Panc1 (cell line): Measurements from ENCODE around the gene OXCT2. TPM values are rescaled to one million over a fixed set of nuclear protein-coding genes. Genes with fewer than 3 reads are reported as not detected.
A peak's percentile ranks its signal among the peaks of the same experiment; 100 is the strongest.
"Not testable (repeated sequence)": the region's sequence is repeated elsewhere in the genome, so short reads cannot be mapped to it uniquely, and the experiment has no call there.

Experiments used
- ATAC-seq: fragments of 200-7000 bp; cut with Tn5 transposase; 2 replicates; pipeline ENCODE4 v1.9.1; 2020; ENCODE audit warnings: mild to moderate bottlenecking, moderate library complexity
- Bru-seq: library from RNA; stranded (reverse); fragments of 400-500 nt; gene quantifications from one replicate; lab custom pipeline; 2021; lab: Mats Ljungman, UMichigan
- BruChase-seq, 2 experiments: library from RNA; stranded (reverse); fragments of 400-500 nt; gene quantifications; one replicate each; lab custom pipeline; 2021; lab: Mats Ljungman, UMichigan
- BruUV-seq: library from RNA; stranded (reverse); fragments of 400-500 nt; replicated peaks from 2 replicates; lab custom pipeline; 2021; lab: Mats Ljungman, UMichigan
- CTCF ChIA-PET: fragments of 300-600 bp; sonication (Branson Sonifier 250); formaldehyde crosslinking; loops from one replicate; lab custom pipeline; 2022; ENCODE audit warnings: antibody characterized with exemption; lab: Charles Lee
- POLR2A ChIA-PET: fragments of 300-600 bp; sonication (Branson Sonifier 250); formaldehyde crosslinking; loops from one replicate; lab custom pipeline; 2022; ENCODE audit warnings: antibody characterized with exemption; lab: Charles Lee
- DNase-seq: peaks from one replicate; pipeline ENCODE4 v3.0.0-alpha.2; 2010; ENCODE audit warnings: low read depth, low spot score
- H3K27ac ChIP-seq: 2 replicates; pipeline ENCODE4 v1.5.1; 2011; ENCODE audit warnings: mild to moderate bottlenecking, low read length, inconsistent platforms
- H3K27me3 ChIP-seq: fragments of 200-500 bp; sonication (Bioruptor generic); 2 replicates; pipeline ENCODE4 v1.6.0; 2014; ENCODE audit warnings: low read length, inconsistent platforms; ENCODE audit not compliant: control insufficient read depth, insufficient read depth
- H3K36me3 ChIP-seq: fragments of 200-500 bp; sonication (Bioruptor generic); 2 replicates; pipeline ENCODE4 v1.5.1; 2014; ENCODE audit warnings: inconsistent platforms, mild to moderate bottlenecking, low read length, moderate library complexity; ENCODE audit not compliant: control insufficient read depth, insufficient read depth
- H3K4me1 ChIP-seq: 2 replicates; pipeline ENCODE4 v1.5.1; 2011; ENCODE audit warnings: inconsistent platforms, mild to moderate bottlenecking, low read length, moderate library complexity; ENCODE audit not compliant: control insufficient read depth, insufficient read depth
- H3K4me3 ChIP-seq, 2 experiments: 2 replicates each; pipeline ENCODE4 v1.5.1; 2011 to 2012; ENCODE audit warnings: low read depth in 2 of 2, low read length in 2 of 2, mild to moderate bottlenecking in 2 of 2, inconsistent platforms in 1 of 2, moderate library complexity in 1 of 2
- H3K9me3 ChIP-seq: fragments of 200-500 bp; sonication (Bioruptor generic); 2 replicates; pipeline ENCODE4 v1.5.1; 2014; ENCODE audit warnings: low read depth, mild to moderate bottlenecking, inconsistent platforms, low read length, moderate library complexity; ENCODE audit not compliant: control insufficient read depth, insufficient read depth
- POLR2AphosphoS5 ChIP-seq: IDR thresholded peaks from 2 replicates; pipeline ENCODE4 v1.6.1; 2012; ENCODE audit warnings: mild to moderate bottlenecking, low read depth, low read length, moderate library complexity
- REST ChIP-seq, 2 experiments: IDR thresholded peaks; 2 replicates each; pipeline ENCODE4 v1.6.1; 2011 to 2012; ENCODE audit warnings: low read depth in 2 of 2, control low read depth in 1 of 2, low read length in 1 of 2, mild to moderate bottlenecking in 1 of 2, moderate library complexity in 1 of 2; ENCODE audit not compliant: insufficient read depth in 1 of 2
- SIN3A ChIP-seq: IDR thresholded peaks from 2 replicates; pipeline ENCODE4 v1.6.1; 2012; ENCODE audit warnings: low read depth, mild to moderate bottlenecking, low read length, moderate library complexity, borderline replicate concordance; ENCODE audit not compliant: insufficient read depth
- TCF7L2 ChIP-seq: IDR thresholded peaks from 2 replicates; pipeline ENCODE4 v1.6.1; 2011; ENCODE audit warnings: mild to moderate bottlenecking, low read depth, low read length, inconsistent platforms
- in situ Hi-C: cut with HindIII; loops from 2 replicates; pipeline ENCODE4 v1.10.0; 2016; ENCODE audit warnings: low sequenced_read_pairs, low pct_unique_long_range_greater_than_20kb
- intact Hi-C: fragments of 100-400 bp; cut with micrococcal nuclease; formaldehyde crosslinking; loops from one replicate; pipeline ENCODE4 v1.10.0; 2022; ENCODE audit not compliant: unreplicated experiment
- long read RNA-seq: library from polyadenylated mRNA; unstranded; transcript quantifications from one replicate; pipeline ENCODE4 v2.0.0, GENCODE V29; 2021; ENCODE audit not compliant: unreplicated experiment
- polyA plus RNA-seq: library from polyadenylated mRNA; unstranded; fragments of >200 nt; gene quantifications from one replicate; pipeline ENCODE4 v1.2.1, GENCODE V29; 2012; ENCODE audit warnings: missing spikeins; ENCODE audit not compliant: insufficient read length
- total RNA-seq: library from RNA; stranded (reverse); gene quantifications from one replicate; pipeline ENCODE4 v1.2.1, GENCODE V29; 2021; ENCODE audit not compliant: unreplicated experiment
- TF ChIP-seq, protein P1 (sequence below): fragments of 450-650 bp; IDR thresholded peaks from 2 replicates; pipeline ENCODE4 v1.5.1; 2017; ENCODE audit warnings: mild to moderate bottlenecking

The OXCT2 gene
- total RNA-seq, result 1.9 TPM
- polyA plus RNA-seq, result 1.3 TPM
- Bru-seq, nascent RNA, result percentile 44 among the genes with signal in this experiment
- BruChase-seq, experiment 1, labeled RNA remaining after a 2-hour chase, result percentile 53 among the genes with signal in this experiment
- BruChase-seq, experiment 2, labeled RNA remaining after a 6-hour chase, result percentile 55 among the genes with signal in this experiment
- long read RNA-seq, partial matches to known transcripts, result 0 of 3 reads
- long read RNA-seq, other reads (novel, unspliced or antisense), result 0 of 3 reads

GRCh38 chr1:39771022-39771532 lies at the start of gene OXCT2:
Gene OXCT2 (minus strand): TSS chr1:39771348. CDS start chr1:39771255, 93 bp downstream.
- CTCF ChIA-PET, in situ Hi-C loops, H3K9me3 ChIP-seq, DNase-seq, H3K4me1 ChIP-seq, POLR2A ChIA-PET, H3K27me3 ChIP-seq, H3K4me3 ChIP-seq, ATAC-seq, intact Hi-C loops, H3K36me3 ChIP-seq, BruUV-seq, H3K27ac ChIP-seq: not testable (repeated sequence)

DNA sequence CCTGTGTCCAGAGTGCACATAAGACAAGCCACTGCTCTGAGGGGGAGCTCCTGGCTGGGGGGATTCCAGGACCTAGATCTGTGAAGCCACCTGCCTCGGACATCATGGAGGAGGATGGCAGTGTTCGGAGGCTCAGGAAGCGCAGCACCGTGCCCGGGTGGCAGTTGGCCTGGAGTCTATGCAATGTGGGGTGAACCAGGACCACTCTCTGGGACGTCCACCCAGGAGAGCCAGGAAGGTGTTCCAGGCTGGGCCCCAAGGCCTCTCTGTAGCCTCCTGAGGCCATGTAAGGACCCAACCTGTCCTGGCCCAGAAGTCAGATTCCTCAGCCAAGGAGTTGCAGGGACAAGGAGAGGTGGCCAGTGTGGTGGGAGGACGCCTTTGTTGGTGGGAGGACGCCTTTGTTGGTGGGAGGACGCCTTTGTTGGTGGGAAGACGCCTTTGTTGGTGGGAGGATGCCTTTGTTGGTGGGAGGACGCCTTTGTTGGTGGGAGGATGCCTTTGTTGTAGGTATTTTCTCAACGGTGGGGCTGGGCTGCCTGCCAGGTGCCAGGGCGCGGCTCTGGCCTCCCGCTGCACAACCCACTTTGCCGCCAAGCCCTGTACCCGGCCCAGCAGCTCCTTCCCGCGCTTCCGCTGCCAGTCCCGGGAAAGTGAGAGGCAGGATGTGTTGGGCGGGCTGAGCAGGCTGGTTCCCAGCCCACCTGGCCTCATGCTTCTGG lies 48.1 kb upstream of the OXCT2 start:
- ATAC-seq (no peak), DNase-seq (no peak)
- in situ Hi-C loops, result no loop called here
- no peaks in the 10 kb centered on the region for H3K36me3 ChIP-seq
- H3K27me3 ChIP-seq, result no peaks in the 10 kb centered on the region
- POLR2A ChIA-PET, result no interaction called here
- TF ChIP-seq SIN3A (no peak), POLR2AphosphoS5 (no peak), REST (IDR thresholded peaks at IDR 0.05; ENCODE audit: insufficient read depth in 1 of 2, low read depth in 2 of 2, low read length in 1 of 2) (no peak), TCF7L2 (no peak)
- TF ChIP-seq, protein P1, sequence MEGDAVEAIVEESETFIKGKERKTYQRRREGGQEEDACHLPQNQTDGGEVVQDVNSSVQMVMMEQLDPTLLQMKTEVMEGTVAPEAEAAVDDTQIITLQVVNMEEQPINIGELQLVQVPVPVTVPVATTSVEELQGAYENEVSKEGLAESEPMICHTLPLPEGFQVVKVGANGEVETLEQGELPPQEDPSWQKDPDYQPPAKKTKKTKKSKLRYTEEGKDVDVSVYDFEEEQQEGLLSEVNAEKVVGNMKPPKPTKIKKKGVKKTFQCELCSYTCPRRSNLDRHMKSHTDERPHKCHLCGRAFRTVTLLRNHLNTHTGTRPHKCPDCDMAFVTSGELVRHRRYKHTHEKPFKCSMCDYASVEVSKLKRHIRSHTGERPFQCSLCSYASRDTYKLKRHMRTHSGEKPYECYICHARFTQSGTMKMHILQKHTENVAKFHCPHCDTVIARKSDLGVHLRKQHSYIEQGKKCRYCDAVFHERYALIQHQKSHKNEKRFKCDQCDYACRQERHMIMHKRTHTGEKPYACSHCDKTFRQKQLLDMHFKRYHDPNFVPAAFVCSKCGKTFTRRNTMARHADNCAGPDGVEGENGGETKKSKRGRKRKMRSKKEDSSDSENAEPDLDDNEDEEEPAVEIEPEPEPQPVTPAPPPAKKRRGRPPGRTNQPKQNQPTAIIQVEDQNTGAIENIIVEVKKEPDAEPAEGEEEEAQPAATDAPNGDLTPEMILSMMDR, result no peak
- no peak overlapping the region for H3K4me3 ChIP-seq
- no peaks in the 10 kb centered on the region for H3K9me3 ChIP-seq
- intact Hi-C loops, result loop anchor here (5.0 kb wide), 3 partner anchors 83 to 213 kb away; partner anchors contain the start of gene MYCL
- no TSS peak for BruUV-seq
- CTCF ChIA-PET, result no interaction called here
- no peak overlapping the region for H3K27ac ChIP-seq
- no peaks in the 10 kb centered on the region for H3K4me1 ChIP-seq
